Measurements from ENCODE around the gene BCO1. TPM values are rescaled to one million over a fixed set of nuclear protein-coding genes. Genes with fewer than 3 reads are reported as not detected.

BCO1 gene
- total and polyA plus RNA-seq, 12 donors = 0.20 to 0.42 TPM; not detected in 10

DNA sequence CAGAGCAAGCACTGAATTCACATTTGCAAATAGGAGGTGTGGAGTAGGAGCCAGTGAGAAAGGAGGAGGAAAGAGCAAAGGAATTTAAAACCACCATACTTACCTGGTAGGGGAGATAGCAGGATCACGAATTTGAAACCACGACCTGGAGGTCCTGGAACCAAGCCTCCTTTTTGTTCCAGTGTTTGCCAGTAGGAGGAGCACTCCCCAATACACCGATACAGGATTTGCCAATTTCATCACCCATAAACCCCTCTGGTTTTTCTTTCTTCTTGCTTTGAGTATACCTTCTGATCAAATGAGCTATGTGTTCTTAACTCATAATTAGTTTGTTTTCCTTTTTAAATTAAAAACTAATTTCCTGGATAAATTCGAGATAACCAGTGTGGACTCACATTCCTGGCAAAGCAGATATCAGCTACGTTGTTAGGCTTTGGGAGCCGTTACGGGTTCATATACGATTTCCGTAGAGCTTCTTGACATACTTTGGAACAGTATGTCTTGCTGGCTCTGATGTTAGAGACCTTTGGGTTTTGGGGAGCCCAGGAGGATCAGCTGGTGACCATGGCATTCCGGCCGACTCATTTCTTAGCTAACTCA is 22.7 kb downstream of the BCO1 start:
- WGBS, 2 donors = 75 to 76% methylated on average over 11 of the region's 11 CpGs
- ATAC-seq (no peak), DNase-seq (no peak)
- TF ChIP-seq, protein P1, sequence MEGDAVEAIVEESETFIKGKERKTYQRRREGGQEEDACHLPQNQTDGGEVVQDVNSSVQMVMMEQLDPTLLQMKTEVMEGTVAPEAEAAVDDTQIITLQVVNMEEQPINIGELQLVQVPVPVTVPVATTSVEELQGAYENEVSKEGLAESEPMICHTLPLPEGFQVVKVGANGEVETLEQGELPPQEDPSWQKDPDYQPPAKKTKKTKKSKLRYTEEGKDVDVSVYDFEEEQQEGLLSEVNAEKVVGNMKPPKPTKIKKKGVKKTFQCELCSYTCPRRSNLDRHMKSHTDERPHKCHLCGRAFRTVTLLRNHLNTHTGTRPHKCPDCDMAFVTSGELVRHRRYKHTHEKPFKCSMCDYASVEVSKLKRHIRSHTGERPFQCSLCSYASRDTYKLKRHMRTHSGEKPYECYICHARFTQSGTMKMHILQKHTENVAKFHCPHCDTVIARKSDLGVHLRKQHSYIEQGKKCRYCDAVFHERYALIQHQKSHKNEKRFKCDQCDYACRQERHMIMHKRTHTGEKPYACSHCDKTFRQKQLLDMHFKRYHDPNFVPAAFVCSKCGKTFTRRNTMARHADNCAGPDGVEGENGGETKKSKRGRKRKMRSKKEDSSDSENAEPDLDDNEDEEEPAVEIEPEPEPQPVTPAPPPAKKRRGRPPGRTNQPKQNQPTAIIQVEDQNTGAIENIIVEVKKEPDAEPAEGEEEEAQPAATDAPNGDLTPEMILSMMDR (IDR thresholded peaks at IDR 0.05) = peak; percentile 20 to 74 (median 58)
- Histone ChIP-seq H3K9me3 (no peaks in the 10 kb centered on the region), H3K4me3 (no peak overlapping the region), H3K27ac (no peak overlapping the region), H3K36me3 (no peaks in the 10 kb centered on the region), H3K4me1 (peaks cover under 1 to 20% (median 5%) of the 10 kb centered on the region in 9 donors), H3K27me3 (no peaks in the 10 kb centered on the region)
- intact Hi-C loops (cut with DNase I) = no loop called here

DNA sequence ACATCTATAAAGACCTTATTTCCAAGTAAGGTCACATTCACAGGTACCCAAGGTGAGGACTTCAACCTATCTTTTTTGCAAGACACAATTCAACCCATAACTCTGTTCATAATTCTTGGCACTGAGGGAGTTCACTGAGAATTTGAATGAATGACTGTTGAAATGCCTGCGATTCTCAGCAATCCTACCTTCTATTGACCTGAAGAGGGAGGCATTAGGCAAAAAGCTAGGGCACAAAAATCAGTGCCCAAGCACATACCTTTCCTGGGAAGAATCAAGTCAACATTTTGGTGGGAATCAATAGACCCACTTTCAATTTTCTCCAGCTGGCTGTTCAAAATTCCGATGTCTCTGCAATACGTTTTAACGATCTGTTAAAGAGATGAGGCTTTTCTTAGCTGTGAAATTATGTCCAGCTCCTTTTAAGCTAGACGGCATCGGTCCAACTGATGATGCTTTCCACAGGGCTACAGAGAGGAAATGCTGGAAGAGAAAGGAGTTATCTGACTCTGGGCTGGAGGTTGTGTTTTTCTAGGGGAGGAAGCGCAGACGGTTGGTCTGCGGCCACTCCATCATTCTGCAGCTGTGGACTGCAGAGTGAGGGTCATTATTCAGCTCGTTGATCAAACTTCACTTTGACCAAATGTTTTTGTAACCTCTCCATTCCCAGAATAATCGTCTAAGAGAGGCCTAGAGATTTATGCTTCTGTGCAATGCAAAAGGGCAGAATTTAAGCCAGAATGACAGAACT is 25.2 kb downstream of the BCO1 start:
- intact Hi-C loops (cut with DNase I) = no loop called here
- Histone ChIP-seq H3K27me3 (no peaks in the 10 kb centered on the region), H3K4me1 (peaks cover 5 to 29% (median 12%) of the 10 kb centered on the region in 9 donors), H3K36me3 (no peaks in the 10 kb centered on the region), H3K27ac (peak overlapping the region in 1 of 10 donors; percentile 8), H3K9me3 (no peaks in the 10 kb centered on the region), H3K4me3 (no peak overlapping the region)
- WGBS, 2 donors = 37 to 52% methylated on average over 11 of the region's 11 CpGs
- ATAC-seq = no peak
- peak in 1 of 2 donors; percentile 10 for DNase-seq
- TF ChIP-seq, protein P1 (IDR thresholded peaks at IDR 0.05) = peak in 1 of 9 donors; percentile 20

DNA sequence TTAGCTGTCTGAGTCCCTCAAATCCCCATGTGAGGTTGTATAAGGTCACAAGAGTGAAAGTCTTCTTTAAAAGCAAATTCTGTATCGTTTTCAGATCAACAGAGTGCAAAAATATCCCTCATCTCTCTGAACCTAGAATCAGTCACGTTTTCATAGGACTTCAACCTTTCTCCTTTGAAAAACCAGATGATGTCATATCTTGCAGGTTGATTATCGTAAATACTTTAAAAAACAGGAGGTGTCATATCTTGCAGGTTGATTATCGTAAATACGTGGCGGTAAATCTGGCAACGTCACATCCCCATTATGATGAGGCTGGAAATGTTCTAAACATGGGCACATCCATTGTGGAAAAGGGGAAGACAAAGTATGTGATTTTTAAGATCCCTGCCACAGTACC is 25.9 kb downstream of the BCO1 start:
- Histone ChIP-seq H3K4me1 (peaks cover 5 to 29% (median 12%) of the 10 kb centered on the region in 9 donors), H3K27me3 (no peaks in the 10 kb centered on the region), H3K9me3 (no peaks in the 10 kb centered on the region), H3K27ac (no peak overlapping the region), H3K36me3 (no peaks in the 10 kb centered on the region), H3K4me3 (no peak overlapping the region)
- WGBS, 2 donors = 85 to 87% methylated on average over 7 of the region's 7 CpGs
- intact Hi-C loops (cut with DNase I) = no loop called here
- DNase-seq (no peak), ATAC-seq (no peak)
- TF ChIP-seq, protein P1 (IDR thresholded peaks at IDR 0.05) = no peak

DNA sequence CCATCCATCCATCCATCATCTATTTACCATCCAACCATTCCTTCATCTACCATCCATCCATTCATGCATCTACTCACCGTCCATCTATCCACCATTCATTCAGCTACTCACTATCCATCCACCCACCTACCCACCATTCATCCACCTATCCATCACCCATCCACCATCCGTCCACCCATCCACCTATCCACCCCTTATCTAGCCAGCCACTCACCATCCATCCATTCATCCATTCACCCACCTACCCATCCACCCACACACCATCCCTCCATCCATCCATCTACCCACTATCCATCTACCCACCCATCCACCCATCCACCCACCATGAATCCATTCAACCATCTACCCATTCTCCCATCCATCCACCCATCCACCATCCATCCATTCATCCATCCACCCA is 26.6 kb downstream of the BCO1 start:
- peaks cover 5 to 29% (median 12%) of the 10 kb centered on the region in 9 donors for H3K4me1 ChIP-seq
- intact Hi-C loops (cut with DNase I) = loop anchor here in 1 of 10 donors (5.0 kb wide), 1 partner anchor 47 kb away; the partner anchor contains the start of gene GAN
- ATAC-seq = no peak
- no peaks in the 10 kb centered on the region for H3K36me3 ChIP-seq
- H3K9me3 ChIP-seq = no peaks in the 10 kb centered on the region
- no peak overlapping the region for H3K4me3 ChIP-seq
- H3K27ac ChIP-seq = no peak overlapping the region
- WGBS, 2 donors = 91 to 97% methylated on average over 2 of the region's 2 CpGs
- DNase-seq = no peak
- TF ChIP-seq, protein P1 (IDR thresholded peaks at IDR 0.05) = no peak
- H3K27me3 ChIP-seq = no peaks in the 10 kb centered on the region
